CD4-positive, alpha-beta memory T cell (primary cell): ENCODE measurements around the gene GOLGA3. TPM values are rescaled to one million over a fixed set of nuclear protein-coding genes. Genes with fewer than 3 reads are reported as not detected.
A peak's percentile ranks its signal among the peaks of the same experiment; 100 is the strongest.
"Not testable (repeated sequence)": the region's sequence is repeated elsewhere in the genome, so short reads cannot be mapped to it uniquely, and the experiment has no call there.

ENCODE experiments used
- CTCF ChIA-PET: fragments of 350-600 bp; sonication (Branson Sonifier 250); formaldehyde crosslinking; loops from one replicate; lab custom pipeline; 2021; ENCODE audit warnings: inconsistent platforms; ENCODE audit not compliant: partially characterized antibody; lab: Charles Lee
- POLR2A ChIA-PET: fragments of 350-600 bp; sonication (Branson Sonifier 250); formaldehyde crosslinking; loops from one replicate; lab custom pipeline; 2021; ENCODE audit not compliant: partially characterized antibody; lab: Charles Lee
- DNase-seq, 5 donors: peaks; one replicate each; pipeline versions ENCODE4 v3.0.0 to v3.0.0-alpha.2; 2020 to 2022; ENCODE audit warnings: mixed read lengths in 1 of 5
- H3K27ac ChIP-seq: one replicate; pipeline ENCODE4 v1.7.0; 2013; ENCODE audit warnings: low read depth, low read length
- H3K27me3 ChIP-seq: 2 replicates; pipeline ENCODE4 v1.7.0; 2013; ENCODE audit warnings: mild to moderate bottlenecking, low read length, moderate library complexity; ENCODE audit not compliant: insufficient read depth
- H3K36me3 ChIP-seq: 2 replicates; pipeline ENCODE4 v1.7.0; 2013; ENCODE audit warnings: mild to moderate bottlenecking, low read length, moderate library complexity; ENCODE audit not compliant: insufficient read depth
- H3K4me1 ChIP-seq: 2 replicates; pipeline ENCODE4 v1.7.0; 2013; ENCODE audit warnings: mild to moderate bottlenecking, low read length, moderate library complexity; ENCODE audit not compliant: insufficient read depth
- H3K4me3 ChIP-seq, 2 donors: one replicate each; pipeline ENCODE4 v1.7.0; 2013; ENCODE audit warnings: low read length in 2 of 2, mild to moderate bottlenecking in 1 of 2
- H3K9me3 ChIP-seq, 2 donors: one replicate each; pipeline ENCODE4 v1.7.0; 2013; ENCODE audit warnings: low read length in 2 of 2, control low read depth in 1 of 2; ENCODE audit not compliant: control insufficient read depth in 1 of 2
- H3K27ac Mint-ChIP-seq, 7 donors: one replicate each; pipeline ENCODE4 v1.8.0; 2020 to 2021; ENCODE audit warnings: mixed read lengths in 7 of 7, mild to moderate bottlenecking in 6 of 7, inconsistent platforms in 3 of 7, moderate library complexity in 3 of 7
- H3K27me3 Mint-ChIP-seq, 2 donors: one replicate each; pipeline ENCODE4 v1.8.0; 2020 to 2021; ENCODE audit warnings: mixed read lengths in 2 of 2
- H3K36me3 Mint-ChIP-seq, 2 donors: one replicate each; pipeline ENCODE4 v1.8.0; 2020 to 2021; ENCODE audit warnings: mixed read lengths in 2 of 2, inconsistent platforms in 1 of 2, mild to moderate bottlenecking in 1 of 2
- H3K4me1 Mint-ChIP-seq, 4 donors: one replicate each; pipeline ENCODE4 v1.8.0; 2020 to 2021; ENCODE audit warnings: mixed read lengths in 4 of 4, mild to moderate bottlenecking in 1 of 4
- H3K4me3 Mint-ChIP-seq, 8 donors: one replicate each; pipeline ENCODE4 v1.8.0; 2020 to 2021; ENCODE audit warnings: mixed read lengths in 8 of 8, mild to moderate bottlenecking in 7 of 8, moderate library complexity in 6 of 8, inconsistent platforms in 3 of 8
- H3K9me3 Mint-ChIP-seq, 8 donors: one replicate each; pipeline ENCODE4 v1.8.0; 2020 to 2021; ENCODE audit warnings: mixed read lengths in 8 of 8, mild to moderate bottlenecking in 5 of 8, inconsistent platforms in 3 of 8, moderate library complexity in 1 of 8
- intact Hi-C: fragments of 100-400 bp; cut with micrococcal nuclease; formaldehyde crosslinking; loops from one replicate; pipeline ENCODE4 v1.15.1; 2023
- polyA plus RNA-seq, 2 donors: library from polyadenylated mRNA; unstranded; fragments of 300-500 nt; fragmentation: Illumina TruSeq; gene quantifications; one replicate each; pipeline ENCODE4 v1.2.3, GENCODE V29; 2021
- total RNA-seq, 2 experiments: library from RNA; stranded (reverse); gene quantifications; one replicate each; pipeline ENCODE4 v1.2.3, GENCODE V29; 2021

The GOLGA3 gene
- total and polyA plus RNA-seq, 4 experiments from 2014 or later = 0.35 to 67.6 (median 38.3) TPM

DNA sequence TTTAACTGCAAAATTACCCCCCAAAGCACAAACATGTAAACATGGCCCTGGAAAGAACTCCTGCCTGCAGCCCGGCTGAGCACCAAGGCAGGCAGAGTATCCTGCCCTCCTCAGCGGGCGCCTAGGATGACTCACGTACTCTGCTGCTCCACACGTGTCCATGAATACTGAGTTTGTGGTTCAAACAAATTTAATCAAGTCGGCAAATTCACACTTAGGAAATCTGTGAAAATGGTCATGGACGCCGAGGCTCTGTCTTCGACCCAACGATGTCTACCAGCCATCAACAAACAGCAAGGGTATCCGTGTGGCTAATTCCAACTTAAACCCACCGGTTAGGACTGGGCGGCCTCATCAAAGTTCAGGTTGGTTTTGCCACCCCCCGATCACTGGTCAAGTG, 25.5 kb downstream of the GOLGA3 start:
- ChIA-PET CTCF (no interaction called here), POLR2A (no interaction called here)
- Histone ChIP-seq H3K9me3 (no peaks in the 10 kb centered on the region), H3K4me1 (no peaks in the 10 kb centered on the region), H3K27ac (no peak overlapping the region), H3K36me3 (peaks cover 59% of the 10 kb centered on the region), H3K27me3 (no peaks in the 10 kb centered on the region), H3K4me3 (no peak overlapping the region)
- Mint-ChIP-seq H3K4me3 (no peak overlapping the region), H3K9me3 (no peaks in the 10 kb centered on the region), H3K4me1 (peaks cover 0 to 15% (median 6%) of the 10 kb centered on the region in 4 donors), H3K36me3 (peaks cover 42 to 78% of the 10 kb centered on the region in 2 donors), H3K27ac (no peak overlapping the region), H3K27me3 (no peaks in the 10 kb centered on the region)
- DNase-seq = no peak
- intact Hi-C loops = no loop called here

GRCh38 chr12:132801741-132802140, 26.9 kb downstream of the GOLGA3 start:
- CTCF ChIA-PET = no interaction called here
- H3K36me3 ChIP-seq = peaks cover 64% of the 10 kb centered on the region

DNA sequence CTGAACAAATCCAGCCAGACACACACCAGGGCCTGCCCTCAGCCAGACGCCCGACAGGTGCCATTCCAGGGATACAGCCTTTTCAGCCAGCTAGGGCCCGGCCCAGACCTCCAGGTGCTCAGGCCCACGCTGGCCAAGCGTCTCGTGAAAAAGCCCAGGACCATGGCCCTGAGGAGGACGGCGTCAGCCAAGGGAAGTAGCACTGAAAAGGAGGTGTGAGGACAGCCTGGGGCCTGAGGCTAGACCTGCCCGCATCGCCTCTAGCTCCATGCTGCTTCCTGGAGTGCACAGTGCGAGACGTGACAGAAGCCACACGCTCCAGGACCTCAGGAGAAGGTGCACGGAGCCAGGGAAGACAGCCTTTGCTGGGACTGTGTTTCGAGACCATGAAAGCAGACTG, 29.8 kb downstream of the GOLGA3 start:
- Mint-ChIP-seq H3K4me3 (no peak overlapping the region), H3K9me3 (no peaks in the 10 kb centered on the region), H3K27me3 (no peaks in the 10 kb centered on the region), H3K27ac (no peak overlapping the region), H3K36me3 (peaks cover 41 to 82% of the 10 kb centered on the region in 2 donors), H3K4me1 (no peaks in the 10 kb centered on the region)
- H3K9me3 ChIP-seq = no peaks in the 10 kb centered on the region
- H3K36me3 ChIP-seq = peaks cover 58% of the 10 kb centered on the region
- no peak overlapping the region for H3K4me3 ChIP-seq
- POLR2A ChIA-PET = no interaction called here
- no peaks in the 10 kb centered on the region for H3K4me1 ChIP-seq
- intact Hi-C loops = no loop called here
- CTCF ChIA-PET = no interaction called here
- DNase-seq = no peak
- no peaks in the 10 kb centered on the region for H3K27me3 ChIP-seq
- H3K27ac ChIP-seq = no peak overlapping the region

More at GRCh38 chr12:132801741-132802140, 26.9 kb downstream of the GOLGA3 start:
- H3K27me3 Mint-ChIP-seq = no peaks in the 10 kb centered on the region
- Histone ChIP-seq H3K4me3 (no peak overlapping the region), H3K9me3 (no peaks in the 10 kb centered on the region), H3K27me3 (no peaks in the 10 kb centered on the region), H3K27ac (no peak overlapping the region), H3K4me1 (no peaks in the 10 kb centered on the region)
- peaks cover 42 to 77% of the 10 kb centered on the region in 2 donors for H3K36me3 Mint-ChIP-seq
- H3K4me3 Mint-ChIP-seq = no peak overlapping the region
- POLR2A ChIA-PET = no interaction called here
- intact Hi-C loops = no loop called here
- no peak overlapping the region for H3K27ac Mint-ChIP-seq
- no peak for DNase-seq
- peaks cover 0 to 9% (median 4%) of the 10 kb centered on the region in 4 donors for H3K4me1 Mint-ChIP-seq
- no peaks in the 10 kb centered on the region for H3K9me3 Mint-ChIP-seq

DNA sequence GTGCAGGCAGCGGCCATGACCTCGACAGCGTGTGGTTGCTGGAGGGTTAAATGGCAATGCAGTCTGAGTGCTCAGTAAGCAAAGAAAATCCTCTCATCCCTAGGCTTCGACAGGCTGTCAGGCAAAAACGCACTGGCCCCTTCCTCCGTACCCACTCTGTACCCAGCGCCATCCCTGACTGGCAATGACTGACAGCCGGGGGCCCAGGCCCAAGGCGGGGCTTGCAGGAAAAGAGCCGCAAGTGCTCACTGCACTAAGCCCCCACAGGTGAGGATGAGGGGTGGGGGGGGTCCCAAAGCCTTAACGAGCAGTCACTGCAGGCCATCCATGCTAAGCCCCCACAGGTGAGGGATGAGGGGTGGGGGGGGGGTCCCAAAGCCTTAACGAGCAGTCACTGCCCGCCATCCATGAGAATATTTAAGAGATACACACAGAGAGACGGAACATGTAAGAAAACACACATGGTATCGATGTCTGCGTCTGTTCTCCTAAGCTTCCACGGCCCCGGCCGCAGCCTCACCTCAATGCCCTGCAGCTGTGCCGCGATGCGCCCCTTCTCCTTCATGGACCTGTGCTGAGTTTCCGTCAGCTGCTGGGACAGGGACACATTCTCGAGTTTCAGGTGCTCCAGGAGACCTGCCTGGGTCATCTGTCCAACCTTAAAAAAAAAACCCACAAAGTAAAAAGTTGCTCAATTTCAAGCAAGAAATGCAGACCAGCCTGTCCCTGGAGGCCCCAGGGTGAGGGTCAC, 30.7 kb downstream of the GOLGA3 start:
- DNase-seq = no peak
- H3K36me3 Mint-ChIP-seq = peaks cover 32 to 76% of the 10 kb centered on the region in 2 donors
- no peak overlapping the region for H3K27ac Mint-ChIP-seq
- Histone ChIP-seq H3K4me3 (no peak overlapping the region), H3K9me3 (no peaks in the 10 kb centered on the region), H3K4me1 (no peaks in the 10 kb centered on the region), H3K27me3 (no peaks in the 10 kb centered on the region), H3K27ac (no peak overlapping the region), H3K36me3 (peaks cover 52% of the 10 kb centered on the region)
- POLR2A ChIA-PET = no interaction called here
- no peaks in the 10 kb centered on the region for H3K9me3 Mint-ChIP-seq
- intact Hi-C loops = no loop called here
- no peak overlapping the region for H3K4me3 Mint-ChIP-seq
- CTCF ChIA-PET = no interaction called here
- H3K27me3 Mint-ChIP-seq = no peaks in the 10 kb centered on the region
- H3K4me1 Mint-ChIP-seq = no peaks in the 10 kb centered on the region

DNA sequence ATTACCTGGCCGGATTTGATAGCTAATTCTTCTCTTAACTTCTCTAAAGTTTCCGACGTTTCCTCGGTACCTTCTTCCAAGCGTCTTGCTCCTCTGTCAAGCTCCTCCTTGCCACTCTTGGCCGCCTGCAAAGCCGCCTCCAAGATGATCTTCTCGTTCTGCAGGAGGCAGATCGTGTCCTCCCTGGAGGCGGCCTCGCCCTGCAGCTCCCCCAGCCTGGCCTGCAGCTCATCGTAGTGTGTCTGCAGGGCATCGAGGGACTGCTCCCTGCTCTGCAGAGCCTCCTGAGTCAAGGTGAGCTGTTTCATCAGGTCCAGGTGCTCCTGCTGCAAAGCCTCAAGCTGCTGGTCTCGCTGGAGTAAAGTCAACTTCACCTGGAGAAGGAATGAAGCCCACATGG, 32.8 kb downstream of the GOLGA3 start:
- no peaks in the 10 kb centered on the region for H3K9me3 ChIP-seq
- Mint-ChIP-seq H3K27ac (no peak overlapping the region), H3K4me1 (no peaks in the 10 kb centered on the region), H3K4me3 (no peak overlapping the region), H3K9me3 (no peaks in the 10 kb centered on the region), H3K27me3 (no peaks in the 10 kb centered on the region), H3K36me3 (peaks cover 20 to 71% of the 10 kb centered on the region in 2 donors)
- no peak overlapping the region for H3K27ac ChIP-seq
- H3K36me3 ChIP-seq = peaks cover 53% of the 10 kb centered on the region
- no peaks in the 10 kb centered on the region for H3K27me3 ChIP-seq
- DNase-seq = no peak
- ChIA-PET POLR2A (no interaction called here), CTCF (no interaction called here)
- no peaks in the 10 kb centered on the region for H3K4me1 ChIP-seq
- intact Hi-C loops = no loop called here
- no peak overlapping the region for H3K4me3 ChIP-seq

- Mint-ChIP-seq H3K27ac (peak overlapping the region in 1 of 7 donors; percentile 35), H3K36me3 (peaks cover 34 to 60% of the 10 kb centered on the region in 2 donors)
- H3K4me1 ChIP-seq, H3K27ac ChIP-seq, intact Hi-C loops, POLR2A ChIA-PET, H3K4me3 Mint-ChIP-seq, H3K9me3 Mint-ChIP-seq, CTCF ChIA-PET, H3K27me3 Mint-ChIP-seq, DNase-seq, H3K27me3 ChIP-seq, H3K4me3 ChIP-seq, H3K4me1 Mint-ChIP-seq, H3K9me3 ChIP-seq: not testable (repeated sequence)
- H3K36me3 ChIP-seq = peaks cover 47% of the 10 kb centered on the region
These were observed 36.7 kb downstream of the GOLGA3 start for GRCh38 chr12:132791940-132792339.

DNA sequence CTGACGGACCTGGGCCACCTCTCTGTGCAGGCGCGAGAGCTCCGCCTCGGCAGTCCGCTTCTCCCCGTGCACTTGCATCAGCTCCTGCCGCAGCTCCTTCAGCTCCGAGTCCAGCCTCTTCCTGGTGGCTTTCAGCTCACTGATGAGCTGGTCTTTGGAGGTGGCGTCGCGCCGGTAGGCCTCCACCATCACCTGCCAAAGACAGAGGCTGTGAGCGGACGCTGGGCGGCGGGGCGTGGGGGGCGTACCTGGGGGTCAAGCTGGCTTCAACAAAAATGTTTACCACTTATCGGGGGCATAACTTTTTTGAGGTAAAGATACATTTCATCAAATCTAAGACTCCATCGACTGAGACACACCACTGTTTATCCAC, 39.6 kb downstream of the GOLGA3 start:
- Mint-ChIP-seq H3K36me3 (peaks cover 36 to 61% of the 10 kb centered on the region in 2 donors), H3K9me3 (peaks cover 0 to 4% (median 0%) of the 10 kb centered on the region in 8 donors), H3K4me1 (no peaks in the 10 kb centered on the region), H3K27ac (no peak overlapping the region), H3K4me3 (no peak overlapping the region), H3K27me3 (no peaks in the 10 kb centered on the region)
- Histone ChIP-seq H3K27me3 (no peaks in the 10 kb centered on the region), H3K9me3 (no peaks in the 10 kb centered on the region), H3K36me3 (peaks cover 52% of the 10 kb centered on the region), H3K4me3 (no peak overlapping the region), H3K27ac (no peak overlapping the region), H3K4me1 (no peaks in the 10 kb centered on the region)
- ChIA-PET POLR2A (no interaction called here), CTCF (no interaction called here)
- DNase-seq = no peak
- intact Hi-C loops = no loop called here
